ENCODE data around the gene TRIOBP. TPM values are rescaled to one million over a fixed set of nuclear protein-coding genes. Genes with fewer than 3 reads are reported as not detected.
A peak's percentile ranks its signal among the peaks of the same experiment; 100 is the strongest.
"Not testable (repeated sequence)": the region's sequence is repeated elsewhere in the genome, so short reads cannot be mapped to it uniquely, and the experiment has no call there.

Gene TRIOBP
- total RNA-seq, 1 donor from 2014 or later, result 75.1 TPM

GRCh38 chr22:37684803-37685615, 11.8 kb upstream of the TRIOBP start:
- TF ChIP-seq, protein P1, sequence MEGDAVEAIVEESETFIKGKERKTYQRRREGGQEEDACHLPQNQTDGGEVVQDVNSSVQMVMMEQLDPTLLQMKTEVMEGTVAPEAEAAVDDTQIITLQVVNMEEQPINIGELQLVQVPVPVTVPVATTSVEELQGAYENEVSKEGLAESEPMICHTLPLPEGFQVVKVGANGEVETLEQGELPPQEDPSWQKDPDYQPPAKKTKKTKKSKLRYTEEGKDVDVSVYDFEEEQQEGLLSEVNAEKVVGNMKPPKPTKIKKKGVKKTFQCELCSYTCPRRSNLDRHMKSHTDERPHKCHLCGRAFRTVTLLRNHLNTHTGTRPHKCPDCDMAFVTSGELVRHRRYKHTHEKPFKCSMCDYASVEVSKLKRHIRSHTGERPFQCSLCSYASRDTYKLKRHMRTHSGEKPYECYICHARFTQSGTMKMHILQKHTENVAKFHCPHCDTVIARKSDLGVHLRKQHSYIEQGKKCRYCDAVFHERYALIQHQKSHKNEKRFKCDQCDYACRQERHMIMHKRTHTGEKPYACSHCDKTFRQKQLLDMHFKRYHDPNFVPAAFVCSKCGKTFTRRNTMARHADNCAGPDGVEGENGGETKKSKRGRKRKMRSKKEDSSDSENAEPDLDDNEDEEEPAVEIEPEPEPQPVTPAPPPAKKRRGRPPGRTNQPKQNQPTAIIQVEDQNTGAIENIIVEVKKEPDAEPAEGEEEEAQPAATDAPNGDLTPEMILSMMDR (conservative IDR thresholded peaks at IDR 0.05; ENCODE audit: low read depth, low read length), result no peak
- no peak for DNase-seq (ENCODE audit: low read depth)
- no peak overlapping the region for H3K4me3 ChIP-seq (ENCODE audit: low read depth, low read length)

GRCh38 chr22:37686002-37686982, 10.6 kb upstream of the TRIOBP start, which contains the start of gene NOL12:
TSS of gene NOL12 (plus strand) at chr22:37686343. CDS start at chr22:37686393, 50 bp downstream.
- TF ChIP-seq, protein P1 (conservative IDR thresholded peaks at IDR 0.05; ENCODE audit: low read depth, low read length), result no peak
- DNase-seq (ENCODE audit: low read depth), result no peak

DNA sequence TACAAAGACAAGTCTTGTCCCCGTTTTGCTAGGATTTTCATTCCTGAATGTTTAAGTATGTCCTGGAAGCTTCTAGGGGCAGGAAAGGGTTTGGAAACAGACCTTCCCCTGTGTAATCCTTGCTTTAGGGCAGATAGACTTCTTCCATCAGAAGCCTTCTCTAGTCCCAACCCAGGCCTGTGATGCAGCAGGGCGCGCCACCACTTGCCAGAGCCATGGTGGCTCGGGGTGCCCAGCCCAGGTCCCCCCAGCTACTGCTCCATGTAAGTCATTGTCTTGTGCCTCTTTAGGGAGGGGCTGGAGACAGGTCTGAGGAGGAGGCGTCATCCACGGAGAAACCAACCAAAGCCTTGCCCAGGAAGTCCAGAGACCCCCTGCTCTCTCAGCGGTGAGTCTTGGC, 6.4 kb upstream of the TRIOBP start:
- no peak for DNase-seq (ENCODE audit: low read depth)
- H3K4me3 ChIP-seq (ENCODE audit: low read depth, low read length), result no peak overlapping the region

More at GRCh38 chr22:37686002-37686982, 10.6 kb upstream of the TRIOBP start, which contains the start of gene NOL12:
- H3K4me3 ChIP-seq (ENCODE audit: low read depth, low read length), result peak within 1 kb of the TSS; percentile 83

GRCh38 chr22:37690901-37691504, 5.8 kb upstream of the TRIOBP start:
- DNase-seq (ENCODE audit: low read depth), result no peak
- H3K4me3 ChIP-seq (ENCODE audit: low read depth, low read length), result no peak overlapping the region
- TF ChIP-seq, protein P1 (conservative IDR thresholded peaks at IDR 0.05; ENCODE audit: low read depth, low read length), result no peak

More for the DNA sequence above, 6.4 kb upstream of the TRIOBP start:
- TF ChIP-seq, protein P1 (conservative IDR thresholded peaks at IDR 0.05; ENCODE audit: low read depth, low read length), result no peak

- TF ChIP-seq, protein P1 (conservative IDR thresholded peaks at IDR 0.05; ENCODE audit: low read depth, low read length), result no peak
- no peak for DNase-seq (ENCODE audit: low read depth)
- no peak overlapping the region for H3K4me3 ChIP-seq (ENCODE audit: low read depth, low read length)
These were observed 4.1 kb upstream of the TRIOBP start for GRCh38 chr22:37692627-37693285.

DNA sequence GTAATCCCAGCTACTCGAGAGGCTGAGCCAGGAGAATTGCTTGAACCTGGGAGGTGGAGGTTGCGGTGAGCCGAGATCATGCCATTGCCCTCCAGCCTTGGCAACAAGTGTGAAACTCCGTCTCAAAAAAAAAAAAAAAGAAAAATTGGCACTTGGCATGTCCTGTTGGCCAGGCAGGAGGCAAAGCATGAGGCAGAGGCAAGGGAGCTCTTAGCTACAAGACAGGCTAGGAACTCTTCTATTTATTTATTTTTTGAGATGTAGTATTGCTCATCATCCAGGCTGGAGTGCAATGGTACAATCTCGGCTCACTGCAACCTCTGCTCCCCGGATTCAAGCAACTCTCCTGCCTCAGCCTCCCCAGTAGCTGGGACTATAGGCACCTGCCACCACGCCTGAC, 2.7 kb upstream of the TRIOBP start:
- not testable (repeated sequence) for H3K4me3 ChIP-seq (ENCODE audit: low read depth, low read length); DNase-seq (ENCODE audit: low read depth)

DNA sequence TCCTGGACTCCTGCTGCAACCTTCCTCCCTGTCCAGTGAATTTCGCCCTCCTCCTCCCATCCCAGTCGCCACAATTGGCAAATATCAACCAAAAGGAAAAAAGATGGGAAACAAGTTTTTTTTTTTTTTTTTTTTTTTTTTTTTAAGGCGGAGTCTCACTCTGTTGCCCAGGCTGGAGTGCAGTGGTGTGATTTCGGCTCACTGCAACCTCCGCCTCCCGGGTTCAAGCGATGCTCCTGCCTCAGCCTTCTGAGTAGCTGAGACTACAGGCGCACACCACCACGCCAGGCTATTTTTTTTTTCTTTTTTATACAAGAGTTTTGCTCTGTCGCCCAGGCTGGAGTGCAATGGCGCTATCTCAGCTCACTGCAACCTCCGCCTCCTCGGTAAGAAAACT, 590 bp upstream of the TRIOBP start:
- not testable (repeated sequence) for DNase-seq (ENCODE audit: low read depth)
- peak overlapping the region; percentile 40 for H3K4me3 ChIP-seq (ENCODE audit: low read depth, low read length)

Measured in epithelial cell of proximal tubule (primary cell).